ENCODE results near the gene CBX2.

DNA sequence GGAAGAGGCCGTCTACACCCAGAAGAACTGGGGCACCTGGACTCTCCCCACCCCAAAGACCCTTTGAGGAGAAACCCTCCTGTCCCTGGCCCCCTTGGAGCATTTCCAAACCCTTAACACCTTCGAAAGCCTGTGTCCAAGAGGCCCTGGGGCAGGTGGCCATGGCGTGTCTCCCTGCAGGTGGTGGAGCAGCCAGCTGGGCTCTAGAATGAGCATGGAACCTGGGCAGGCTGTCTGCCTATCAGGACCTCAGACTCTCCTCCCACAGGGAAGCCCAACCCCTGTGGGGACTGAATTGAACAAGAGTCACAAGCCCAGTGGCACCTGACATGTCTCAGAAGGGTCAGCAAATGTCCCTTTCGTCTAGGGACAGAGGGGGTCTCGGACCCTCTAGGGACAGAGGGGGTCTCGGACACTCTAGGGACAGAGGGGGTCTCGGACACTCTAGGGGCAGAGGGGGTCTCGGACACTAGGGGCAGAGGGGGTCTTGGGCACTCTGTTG, 52.9 kb downstream of the CBX2 start:
- TF ChIP-seq, protein P1, sequence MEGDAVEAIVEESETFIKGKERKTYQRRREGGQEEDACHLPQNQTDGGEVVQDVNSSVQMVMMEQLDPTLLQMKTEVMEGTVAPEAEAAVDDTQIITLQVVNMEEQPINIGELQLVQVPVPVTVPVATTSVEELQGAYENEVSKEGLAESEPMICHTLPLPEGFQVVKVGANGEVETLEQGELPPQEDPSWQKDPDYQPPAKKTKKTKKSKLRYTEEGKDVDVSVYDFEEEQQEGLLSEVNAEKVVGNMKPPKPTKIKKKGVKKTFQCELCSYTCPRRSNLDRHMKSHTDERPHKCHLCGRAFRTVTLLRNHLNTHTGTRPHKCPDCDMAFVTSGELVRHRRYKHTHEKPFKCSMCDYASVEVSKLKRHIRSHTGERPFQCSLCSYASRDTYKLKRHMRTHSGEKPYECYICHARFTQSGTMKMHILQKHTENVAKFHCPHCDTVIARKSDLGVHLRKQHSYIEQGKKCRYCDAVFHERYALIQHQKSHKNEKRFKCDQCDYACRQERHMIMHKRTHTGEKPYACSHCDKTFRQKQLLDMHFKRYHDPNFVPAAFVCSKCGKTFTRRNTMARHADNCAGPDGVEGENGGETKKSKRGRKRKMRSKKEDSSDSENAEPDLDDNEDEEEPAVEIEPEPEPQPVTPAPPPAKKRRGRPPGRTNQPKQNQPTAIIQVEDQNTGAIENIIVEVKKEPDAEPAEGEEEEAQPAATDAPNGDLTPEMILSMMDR (IDR thresholded peaks at IDR 0.05): no peak
- no peak for TF ChIP-seq EZH2phosphoT487 (IDR thresholded peaks at IDR 0.05)
